Activated T-cell treated with anti-CD3 and anti-CD28 coated beads, Interleukin-2, amount 50 U/mL, for 4 hours (primary cell): ENCODE results near the gene WDR93. TPM values are rescaled to one million over a fixed set of nuclear protein-coding genes. Genes with fewer than 3 reads are reported as not detected.

Experiments used
- ATAC-seq, 2 donors: fragments of 200-7000 bp; cut with Tn5 transposase; one replicate each; pipeline ENCODE4 v1.10.0; 2021
- DNase-seq: peaks from one replicate; pipeline ENCODE4 v3.0.0-alpha.2; 2020
- H3K27me3 Mint-ChIP-seq: one replicate; pipeline ENCODE4 v1.8.0; 2021; ENCODE audit warnings: low read depth, mixed read lengths
- H3K36me3 Mint-ChIP-seq: one replicate; pipeline ENCODE4 v1.8.0; 2022; ENCODE audit warnings: mixed read lengths; ENCODE audit not compliant: insufficient read depth
- H3K4me1 Mint-ChIP-seq: one replicate; pipeline ENCODE4 v1.8.0; 2021; ENCODE audit warnings: low read depth, mixed read lengths
- H3K4me3 Mint-ChIP-seq: one replicate; pipeline ENCODE4 v1.8.0; 2021; ENCODE audit warnings: mild to moderate bottlenecking, moderate library complexity, mixed read lengths
- H3K9me3 Mint-ChIP-seq: one replicate; pipeline ENCODE4 v1.8.0; 2021; ENCODE audit warnings: mixed read lengths
- total RNA-seq, 3 donors: library from RNA; stranded (reverse); gene quantifications; one replicate each; pipeline ENCODE4 v1.2.1, GENCODE V29; 2021

WDR93 gene
- total RNA-seq, 3 donors from 2014 or later = not detected

DNA sequence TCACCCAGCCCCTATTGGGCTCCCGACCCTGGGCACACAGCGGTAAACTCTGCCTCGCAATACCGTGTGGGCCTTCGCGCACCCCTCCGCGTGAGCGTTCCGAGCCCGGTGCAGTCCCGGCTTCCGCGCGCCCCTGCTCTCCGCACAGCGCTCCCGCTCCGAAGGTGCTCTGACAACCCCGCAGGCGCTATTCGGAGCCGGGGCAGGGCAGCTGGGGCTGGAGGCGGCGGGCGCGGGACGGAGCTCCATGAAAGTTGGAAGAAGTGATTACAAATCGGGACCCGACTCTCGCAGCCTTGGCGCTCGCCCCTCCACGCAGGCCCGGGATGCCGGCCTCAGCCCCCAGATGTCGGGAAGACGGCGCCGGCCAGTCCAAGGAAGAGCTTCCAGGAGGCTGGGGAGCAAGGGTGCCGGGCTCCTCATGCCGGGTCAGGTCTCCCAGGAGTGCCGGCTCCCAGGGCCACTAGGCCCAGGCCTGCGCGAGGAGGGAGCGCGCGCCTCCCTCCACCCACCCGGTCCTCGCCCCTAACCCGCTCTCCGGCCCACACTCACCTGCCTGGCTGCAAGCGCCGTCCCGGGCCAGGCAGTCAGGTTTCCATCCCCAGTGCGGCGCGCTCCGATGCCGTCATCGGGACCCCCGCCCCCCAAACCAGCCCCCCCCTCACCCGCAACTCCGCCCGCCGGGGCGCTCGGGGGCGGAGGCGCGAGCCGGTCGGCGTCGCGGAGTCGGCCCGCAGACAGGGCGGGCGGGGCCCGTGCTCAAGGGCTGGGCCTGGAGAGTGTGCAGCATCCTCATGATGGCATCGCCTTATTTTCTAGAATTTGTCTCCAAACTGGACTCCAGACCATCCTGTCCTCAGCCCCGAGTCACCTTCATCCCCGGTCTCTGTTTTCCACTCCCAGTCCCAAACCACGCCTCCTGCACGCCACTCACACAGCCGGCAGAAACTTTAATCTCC, 35.5 kb upstream of the WDR93 start, which contains the start of gene KIF7:
TSS of gene KIF7 (minus strand) at position 621 of the 959 bp plus-strand sequence. CDS start 2,537 bp downstream, outside the sequence.
- Mint-ChIP-seq H3K4me1 (peaks cover 11% of the 10 kb centered on the region), H3K9me3 (no peaks in the 10 kb centered on the region), H3K36me3 (no peaks in the 10 kb centered on the region), H3K4me3 (peak within 1 kb of the TSS; percentile 66), H3K27me3 (peaks cover 53% of the 10 kb centered on the region)
- ATAC-seq (peak; percentile 75), DNase-seq (no peak)

DNA sequence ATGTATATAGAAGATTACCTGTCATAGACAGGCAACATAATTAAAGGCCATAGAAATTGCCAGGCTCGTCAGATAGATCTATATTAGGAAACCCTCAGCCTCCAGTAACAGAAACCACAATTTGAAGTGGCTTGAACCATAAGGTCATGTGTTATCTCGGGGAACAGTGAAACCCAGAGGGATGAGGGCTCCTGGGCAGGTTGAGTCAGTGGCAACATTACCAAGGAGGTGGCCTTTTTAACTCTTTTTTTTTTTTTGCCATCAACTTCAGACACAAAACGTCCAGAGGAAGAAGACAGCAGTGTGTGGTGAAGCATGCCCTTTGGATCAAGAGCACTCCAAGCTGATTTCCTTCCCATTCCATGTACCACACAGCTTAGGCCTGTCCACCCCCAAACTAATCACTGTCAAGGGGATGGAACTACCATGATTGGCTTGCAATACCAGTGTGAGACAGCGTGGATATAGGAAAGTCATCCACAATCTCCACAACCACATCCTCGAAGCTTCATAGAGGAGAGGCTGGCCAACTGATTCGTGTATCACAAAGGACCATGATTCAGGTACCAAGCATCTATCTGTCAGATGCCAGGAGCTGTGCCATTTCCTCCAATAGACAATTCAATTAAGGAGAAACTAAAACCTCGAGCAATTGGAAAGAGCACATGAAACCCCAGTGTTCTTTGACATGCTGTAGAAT, 34.3 kb upstream of the WDR93 start:
- no peaks in the 10 kb centered on the region for H3K36me3 Mint-ChIP-seq
- peak overlapping the region; percentile 66 for H3K4me3 Mint-ChIP-seq
- H3K9me3 Mint-ChIP-seq = no peaks in the 10 kb centered on the region
- DNase-seq (no peak), ATAC-seq (no peak)
- H3K4me1 Mint-ChIP-seq = peaks cover 11% of the 10 kb centered on the region
- peaks cover 57% of the 10 kb centered on the region for H3K27me3 Mint-ChIP-seq

DNA sequence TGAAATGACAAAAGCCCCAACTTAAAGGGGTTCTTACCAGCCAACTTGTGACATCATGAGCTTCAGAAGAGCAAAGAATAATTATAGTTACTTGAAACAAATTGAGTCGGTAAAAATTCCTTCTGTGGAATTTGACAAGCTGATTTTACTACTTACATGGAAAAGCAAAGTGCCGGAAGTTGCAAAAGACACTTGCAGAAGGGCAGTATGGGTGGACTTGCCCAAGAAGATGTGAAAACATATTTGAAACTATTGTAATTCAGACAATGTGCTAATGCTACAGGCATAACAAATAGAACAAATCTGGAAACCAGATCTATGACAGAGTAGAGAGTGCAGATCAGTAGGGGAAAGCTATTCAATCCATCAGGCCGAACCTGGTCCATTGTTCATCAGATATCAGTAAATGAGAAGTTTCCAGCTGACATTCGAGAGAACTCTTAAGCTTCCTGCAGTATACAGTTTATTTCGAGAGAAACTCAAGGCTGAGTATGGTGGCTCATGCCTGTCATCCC, 32.9 kb upstream of the WDR93 start:
- ATAC-seq = no peak
- H3K36me3 Mint-ChIP-seq = no peaks in the 10 kb centered on the region
- H3K27me3 Mint-ChIP-seq = peaks cover 52% of the 10 kb centered on the region
- no peak overlapping the region for H3K4me3 Mint-ChIP-seq
- no peaks in the 10 kb centered on the region for H3K9me3 Mint-ChIP-seq
- DNase-seq = no peak
- H3K4me1 Mint-ChIP-seq = peaks cover 11% of the 10 kb centered on the region

DNA sequence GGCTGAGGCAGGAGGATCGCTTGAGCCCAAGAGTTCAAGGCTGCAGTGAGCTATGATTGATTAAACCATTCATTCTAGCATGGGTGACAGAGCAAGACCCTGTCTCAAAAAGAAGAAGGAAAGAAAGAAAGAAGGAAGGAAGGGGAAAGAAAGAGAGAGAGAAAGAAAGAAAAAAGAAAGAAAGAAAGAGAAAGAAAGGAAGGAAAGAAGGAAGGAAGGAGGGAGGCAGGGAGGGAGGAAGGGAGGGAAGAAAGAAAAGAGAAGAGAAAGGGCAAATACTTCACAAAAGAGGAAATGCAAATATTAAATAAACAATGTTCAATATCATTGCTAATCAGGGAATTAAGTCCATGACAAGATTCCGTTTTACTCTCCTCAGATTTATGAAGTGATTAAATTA, 31.3 kb upstream of the WDR93 start:
- no peak for DNase-seq
- no peak overlapping the region for H3K4me3 Mint-ChIP-seq
- peaks cover 44% of the 10 kb centered on the region for H3K27me3 Mint-ChIP-seq
- H3K36me3 Mint-ChIP-seq = no peaks in the 10 kb centered on the region
- no peak for ATAC-seq
- H3K9me3 Mint-ChIP-seq = no peaks in the 10 kb centered on the region
- H3K4me1 Mint-ChIP-seq = peaks cover 10% of the 10 kb centered on the region

DNA sequence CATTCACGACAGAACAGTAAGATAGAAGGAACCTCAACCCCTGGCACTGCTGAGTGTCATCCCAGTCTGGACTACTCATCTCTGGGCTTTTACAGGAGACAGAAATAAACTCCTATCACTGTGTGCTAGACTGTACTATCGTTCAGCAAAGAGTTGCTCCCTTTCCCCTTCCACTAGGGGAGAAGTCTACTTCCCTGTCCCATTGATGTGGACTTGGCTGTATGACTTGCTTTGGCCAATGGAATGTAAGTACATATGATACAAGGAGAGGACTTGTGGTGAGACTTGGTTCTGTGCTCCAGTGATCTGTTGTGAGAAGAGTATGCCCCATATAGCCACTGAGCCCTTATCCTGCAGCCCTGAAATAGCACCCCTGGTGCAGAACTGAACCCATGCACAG, 30.1 kb upstream of the WDR93 start:
- Mint-ChIP-seq H3K4me3 (no peak overlapping the region), H3K27me3 (peaks cover 45% of the 10 kb centered on the region), H3K36me3 (no peaks in the 10 kb centered on the region), H3K4me1 (peaks cover 7% of the 10 kb centered on the region), H3K9me3 (no peaks in the 10 kb centered on the region)
- DNase-seq = no peak
- no peak for ATAC-seq

DNA sequence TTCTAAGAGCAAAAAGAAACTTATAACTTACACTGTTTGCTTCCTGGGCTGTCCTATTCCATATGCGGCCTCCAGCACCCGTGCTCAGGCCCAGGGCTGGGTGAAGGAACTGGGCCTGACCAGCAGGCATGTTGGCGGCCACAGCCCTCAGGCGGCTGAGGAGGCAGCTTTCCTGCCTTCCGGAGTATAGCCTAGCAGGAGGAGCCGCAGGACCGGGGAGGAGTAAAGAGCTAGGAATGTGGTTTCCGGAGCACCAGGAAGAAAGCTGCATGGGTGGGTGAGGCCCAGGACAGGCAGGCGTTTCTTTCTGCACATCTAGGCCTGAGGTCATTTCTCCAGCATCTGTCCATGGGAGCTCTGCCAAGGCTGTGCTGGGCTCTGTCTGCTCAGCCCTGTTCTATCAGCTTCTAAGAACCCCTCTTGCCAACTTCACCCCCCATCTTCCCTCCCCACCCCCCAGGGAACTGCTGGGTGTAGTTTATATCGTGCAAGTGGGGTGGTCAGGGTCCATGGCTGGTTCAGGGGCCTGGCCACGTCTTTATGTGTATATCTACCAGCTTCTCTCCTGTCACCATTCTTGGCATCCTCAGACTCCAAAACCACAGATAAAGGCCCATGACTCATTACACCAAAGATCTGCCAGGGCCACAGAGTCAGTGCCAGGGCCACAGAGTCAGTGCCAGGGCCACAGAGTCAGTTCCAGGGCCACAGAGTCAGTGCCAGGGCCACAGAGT, 27.6 kb upstream of the WDR93 start:
- no peak for ATAC-seq
- peaks cover 3% of the 10 kb centered on the region for H3K4me1 Mint-ChIP-seq
- DNase-seq = no peak
- H3K27me3 Mint-ChIP-seq = peaks cover 41% of the 10 kb centered on the region
- no peaks in the 10 kb centered on the region for H3K9me3 Mint-ChIP-seq
- no peak overlapping the region for H3K4me3 Mint-ChIP-seq
- H3K36me3 Mint-ChIP-seq = no peaks in the 10 kb centered on the region

DNA sequence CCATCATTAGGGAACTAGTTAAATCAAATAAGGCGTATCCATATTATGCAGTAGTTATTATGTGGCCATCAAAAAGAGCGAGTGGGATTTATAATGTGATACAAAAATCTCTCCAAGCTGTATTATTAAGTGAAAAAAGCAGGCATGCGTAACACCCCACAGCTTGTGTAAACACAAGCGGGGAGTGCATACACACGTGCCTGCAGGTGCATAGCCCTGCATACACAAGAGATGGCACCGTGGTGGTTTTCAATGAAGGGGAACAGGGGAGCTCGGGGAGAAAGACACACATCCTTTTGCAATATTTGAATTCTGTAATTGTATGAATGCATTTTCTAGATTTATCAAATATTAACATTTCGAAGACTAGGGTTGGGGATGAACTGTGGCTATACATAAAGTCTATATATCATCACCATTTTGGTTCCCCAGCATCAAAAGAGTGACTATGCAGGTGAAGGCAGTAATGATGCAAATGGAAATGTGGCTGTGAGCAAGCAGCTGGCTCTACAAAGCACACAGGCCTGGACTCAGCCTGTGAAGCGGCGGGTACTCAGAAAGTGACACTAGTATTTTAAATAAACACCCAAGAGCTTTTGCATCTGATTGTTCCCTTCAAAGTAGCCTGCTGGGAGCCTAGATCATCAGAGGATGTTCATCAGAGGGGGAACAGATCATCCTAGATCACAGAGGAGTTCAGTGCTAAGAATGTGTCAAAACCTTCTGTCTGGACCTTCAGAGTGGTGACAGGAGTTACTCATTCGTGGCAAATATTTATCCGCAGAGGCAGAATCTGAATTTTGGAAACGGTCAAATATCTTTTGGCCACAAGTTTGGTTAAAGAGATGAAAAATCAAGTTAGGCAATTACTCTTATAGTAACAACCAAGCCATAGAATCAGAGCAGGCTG, 25.9 kb upstream of the WDR93 start:
- no peaks in the 10 kb centered on the region for H3K36me3 Mint-ChIP-seq
- peaks cover 3% of the 10 kb centered on the region for H3K4me1 Mint-ChIP-seq
- DNase-seq (no peak), ATAC-seq (no peak)
- peaks cover 33% of the 10 kb centered on the region for H3K27me3 Mint-ChIP-seq
- no peak overlapping the region for H3K4me3 Mint-ChIP-seq
- H3K9me3 Mint-ChIP-seq = no peaks in the 10 kb centered on the region

DNA sequence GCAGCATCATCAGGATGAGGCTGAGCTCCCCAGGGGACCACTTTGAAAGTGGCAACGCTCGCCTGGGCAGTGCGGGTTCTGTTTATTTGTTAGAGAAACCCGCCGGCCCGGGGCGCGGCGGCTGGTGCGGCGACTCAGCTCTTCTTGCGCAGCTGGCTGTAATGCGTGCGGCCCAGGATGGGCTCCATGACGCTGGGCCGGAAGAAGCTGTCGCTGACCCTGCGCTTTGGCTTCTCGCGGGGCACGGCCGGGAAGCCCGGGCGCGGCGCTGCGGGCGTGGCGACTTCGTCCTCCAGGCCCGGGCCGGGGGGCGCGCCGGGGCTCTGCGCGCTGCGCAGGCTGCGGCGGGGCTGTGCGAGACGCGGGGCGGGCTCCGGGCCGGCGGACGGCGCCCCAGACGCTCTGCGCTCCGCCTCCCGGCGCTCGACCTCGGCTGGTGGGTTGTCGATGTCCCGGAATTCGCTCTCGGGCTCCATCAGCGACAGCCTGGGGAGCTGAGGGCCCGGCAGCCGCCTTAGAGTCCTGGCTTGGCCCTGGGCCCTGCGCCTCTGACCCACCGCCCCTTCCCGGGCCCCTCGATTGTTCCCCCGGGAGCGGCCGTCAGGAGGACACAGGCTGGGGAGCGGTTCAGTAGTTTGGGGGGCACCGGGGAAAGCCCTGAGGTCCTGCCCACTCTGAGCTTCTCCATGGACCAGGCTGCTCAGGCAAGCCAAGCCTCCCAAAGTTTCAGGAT, 25.0 kb upstream of the WDR93 start:
- Mint-ChIP-seq H3K27me3 (peaks cover 26% of the 10 kb centered on the region), H3K4me1 (peaks cover 3% of the 10 kb centered on the region)
- no peak for DNase-seq

DNA sequence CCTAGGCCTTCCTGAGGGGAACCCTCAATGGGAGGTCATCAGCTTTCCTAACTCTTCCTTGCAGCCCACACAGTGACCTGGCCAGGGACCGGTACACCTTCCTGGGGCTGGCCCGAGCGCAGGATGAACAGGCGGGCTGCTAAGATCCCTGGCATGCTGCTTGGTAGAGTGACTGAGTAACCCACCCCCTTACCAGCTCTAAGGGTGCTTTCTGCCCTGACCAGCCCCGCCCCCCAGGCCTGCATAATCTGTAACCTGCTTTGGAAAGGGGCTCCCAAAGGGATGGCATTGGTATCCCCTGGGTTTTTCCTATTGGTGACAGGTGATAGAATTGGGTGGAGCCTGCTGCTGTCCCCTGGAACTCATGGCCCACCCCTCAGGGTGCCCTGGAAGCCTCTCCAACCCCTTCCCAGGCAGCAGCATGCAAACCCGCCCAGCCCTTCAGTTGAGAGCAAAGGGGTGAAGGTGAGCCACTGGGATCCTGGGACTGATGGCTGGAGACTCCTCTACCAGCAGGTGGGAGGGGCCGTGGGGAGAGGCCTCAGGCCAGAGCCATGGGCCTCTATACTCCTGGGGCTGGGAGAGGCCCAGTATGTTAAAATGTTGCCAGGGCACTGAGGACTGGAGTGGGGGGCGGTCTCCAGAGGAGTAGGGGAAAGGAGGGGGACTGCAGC, 24.3 kb upstream of the WDR93 start:
- DNase-seq (no peak), ATAC-seq (no peak)
- Mint-ChIP-seq H3K36me3 (no peaks in the 10 kb centered on the region), H3K4me1 (peaks cover 3% of the 10 kb centered on the region), H3K4me3 (no peak overlapping the region), H3K9me3 (no peaks in the 10 kb centered on the region), H3K27me3 (peaks cover 24% of the 10 kb centered on the region)

More for the DNA sequence above, 25.0 kb upstream of the WDR93 start:
- ATAC-seq = peak; percentile 72
- H3K36me3 Mint-ChIP-seq = no peaks in the 10 kb centered on the region
- no peak overlapping the region for H3K4me3 Mint-ChIP-seq
- no peaks in the 10 kb centered on the region for H3K9me3 Mint-ChIP-seq

DNA sequence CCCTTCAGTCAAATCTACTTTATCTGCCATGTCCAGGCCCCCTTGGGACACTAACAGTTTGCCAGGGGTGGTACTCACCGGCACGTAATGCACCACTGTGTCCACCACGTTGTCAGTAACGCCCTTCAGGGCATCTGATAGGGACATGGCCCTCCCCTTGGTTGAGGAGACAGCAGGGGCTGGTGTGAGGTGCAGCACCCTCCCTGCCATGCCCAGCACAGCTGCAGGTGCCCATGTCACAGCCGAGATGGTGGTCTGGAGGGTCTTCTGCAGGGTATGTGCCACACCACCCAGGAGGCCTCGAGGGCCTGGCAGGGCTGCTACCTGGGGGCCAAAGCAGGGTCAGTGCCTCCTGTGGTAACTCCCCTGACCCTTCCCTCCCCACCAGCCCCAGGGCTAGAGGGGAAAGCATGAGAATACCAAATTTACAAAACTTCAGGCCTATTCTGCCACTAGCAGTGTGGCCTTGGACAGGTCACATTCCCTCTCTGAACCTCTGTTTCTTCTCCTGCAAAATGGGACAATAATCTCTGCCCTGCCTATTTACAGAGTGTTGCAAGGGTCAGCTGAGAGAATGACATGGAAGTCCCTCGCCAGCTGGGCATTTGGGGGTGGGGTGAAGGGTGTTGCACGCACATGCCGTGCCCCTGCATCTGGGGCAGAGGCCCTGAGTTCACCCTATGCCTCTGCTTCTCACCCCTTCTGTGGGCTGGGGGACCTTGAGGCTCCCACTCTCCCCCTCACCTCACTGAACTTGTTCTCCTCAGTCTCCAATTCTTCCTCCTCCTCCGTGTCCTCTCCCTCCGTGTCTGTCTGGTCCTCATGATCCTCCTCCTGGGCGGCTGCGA, 23.5 kb upstream of the WDR93 start:
- Mint-ChIP-seq H3K36me3 (no peaks in the 10 kb centered on the region), H3K4me3 (no peak overlapping the region), H3K4me1 (peaks cover 3% of the 10 kb centered on the region)

DNA sequence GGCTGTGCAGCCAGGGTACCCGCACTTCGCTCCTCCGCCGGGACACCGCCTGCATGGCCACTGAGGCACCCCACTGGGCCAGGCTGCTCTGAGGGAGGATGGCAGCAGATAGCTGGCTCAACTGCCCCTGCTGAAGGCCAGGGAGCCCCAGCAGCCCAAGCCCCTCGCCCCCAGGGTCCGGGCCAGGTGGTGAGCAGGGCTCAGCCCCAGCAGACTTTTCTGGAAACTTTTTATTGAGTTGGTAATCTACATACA, 23.0 kb upstream of the WDR93 start:
- H3K9me3 Mint-ChIP-seq = no peaks in the 10 kb centered on the region
- peaks cover 21% of the 10 kb centered on the region for H3K27me3 Mint-ChIP-seq
- H3K4me3 Mint-ChIP-seq = no peak overlapping the region
- H3K36me3 Mint-ChIP-seq = no peaks in the 10 kb centered on the region
- ATAC-seq (no peak), DNase-seq (no peak)
- H3K4me1 Mint-ChIP-seq = peaks cover 3% of the 10 kb centered on the region

More for the DNA sequence above, 23.5 kb upstream of the WDR93 start:
- DNase-seq (no peak), ATAC-seq (no peak)
- Mint-ChIP-seq H3K27me3 (peaks cover 24% of the 10 kb centered on the region), H3K9me3 (no peaks in the 10 kb centered on the region)

DNA sequence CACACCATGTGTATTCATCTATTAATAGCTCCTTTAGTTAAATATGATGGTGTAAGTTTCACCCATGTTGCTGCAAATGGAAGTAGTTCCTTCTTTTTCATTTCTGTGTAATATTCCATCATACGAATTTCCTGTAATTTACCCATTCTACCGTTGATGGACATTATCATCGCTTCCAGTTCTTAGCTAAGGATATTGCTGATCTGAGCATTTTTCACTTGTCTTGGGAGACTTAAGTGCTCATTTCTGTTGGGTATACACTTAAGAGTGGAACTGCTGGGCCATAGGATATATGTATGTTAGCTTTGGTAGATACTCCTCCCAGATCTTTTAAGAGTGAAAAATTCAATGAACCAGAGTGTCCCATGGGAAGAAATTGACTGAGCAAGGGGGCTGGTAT, 22.4 kb upstream of the WDR93 start:
- H3K4me3 Mint-ChIP-seq = no peak overlapping the region
- H3K9me3 Mint-ChIP-seq = no peaks in the 10 kb centered on the region
- ATAC-seq = no peak
- H3K36me3 Mint-ChIP-seq = no peaks in the 10 kb centered on the region
- peaks cover 19% of the 10 kb centered on the region for H3K27me3 Mint-ChIP-seq
- peaks cover 3% of the 10 kb centered on the region for H3K4me1 Mint-ChIP-seq
- no peak for DNase-seq
